GM13976 (cell line): ENCODE measurements around the gene TSBP1.
"Not testable (repeated sequence)": the region's sequence is repeated elsewhere in the genome, so short reads cannot be mapped to it uniquely, and the experiment has no call there.

Source experiments
- DNase-seq: peaks from one replicate; pipeline ENCODE4 v3.0.0; 2012; ENCODE audit warnings: low spot score
- in situ Hi-C: fragments of 300-500 bp; cut with MboI; formaldehyde crosslinking; loops from one replicate; pipeline ENCODE4 v1.12.0; 2022; ENCODE audit warnings: low sequenced_read_pairs, mixed read lengths, inconsistent platforms; ENCODE audit not compliant: unreplicated experiment
- TF ChIP-seq, protein P1 (sequence below): IDR thresholded peaks from 2 replicates; pipeline ENCODE4 v1.5.1; 2012; ENCODE audit warnings: borderline replicate concordance, mild to moderate bottlenecking; ENCODE audit not compliant: insufficient read depth; ENCODE audit errors: extremely low read depth, missing control alignments, control extremely low read depth

Gene TSBP1

DNA sequence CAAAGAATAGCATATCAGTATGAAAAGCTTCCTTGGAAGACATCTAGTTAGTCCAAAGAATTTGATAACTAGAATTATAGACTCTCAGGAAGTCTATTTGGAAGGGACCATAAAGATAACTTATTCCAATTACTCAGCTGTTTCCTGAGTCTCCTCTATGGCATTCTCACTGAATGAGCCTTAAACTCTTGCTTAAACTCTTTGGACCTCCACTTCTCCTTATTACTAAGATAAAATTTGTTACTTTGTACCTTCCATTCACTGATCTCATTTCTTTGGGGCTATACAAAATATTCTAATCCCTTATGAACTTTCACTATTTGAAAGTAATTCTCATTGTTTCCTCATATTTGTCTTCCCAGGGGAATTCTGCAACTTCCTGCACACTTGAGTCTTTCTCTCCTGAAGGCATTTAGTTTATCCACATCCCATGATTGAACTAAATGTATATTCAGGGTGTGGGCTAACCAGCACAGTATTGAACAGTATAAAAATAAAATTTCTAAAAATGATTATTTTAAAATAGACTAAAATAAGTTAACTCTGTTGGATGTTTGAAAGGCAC is 80.7 kb downstream of the TSBP1 start:
- DNase-seq: no peak
- TF ChIP-seq, protein P1, sequence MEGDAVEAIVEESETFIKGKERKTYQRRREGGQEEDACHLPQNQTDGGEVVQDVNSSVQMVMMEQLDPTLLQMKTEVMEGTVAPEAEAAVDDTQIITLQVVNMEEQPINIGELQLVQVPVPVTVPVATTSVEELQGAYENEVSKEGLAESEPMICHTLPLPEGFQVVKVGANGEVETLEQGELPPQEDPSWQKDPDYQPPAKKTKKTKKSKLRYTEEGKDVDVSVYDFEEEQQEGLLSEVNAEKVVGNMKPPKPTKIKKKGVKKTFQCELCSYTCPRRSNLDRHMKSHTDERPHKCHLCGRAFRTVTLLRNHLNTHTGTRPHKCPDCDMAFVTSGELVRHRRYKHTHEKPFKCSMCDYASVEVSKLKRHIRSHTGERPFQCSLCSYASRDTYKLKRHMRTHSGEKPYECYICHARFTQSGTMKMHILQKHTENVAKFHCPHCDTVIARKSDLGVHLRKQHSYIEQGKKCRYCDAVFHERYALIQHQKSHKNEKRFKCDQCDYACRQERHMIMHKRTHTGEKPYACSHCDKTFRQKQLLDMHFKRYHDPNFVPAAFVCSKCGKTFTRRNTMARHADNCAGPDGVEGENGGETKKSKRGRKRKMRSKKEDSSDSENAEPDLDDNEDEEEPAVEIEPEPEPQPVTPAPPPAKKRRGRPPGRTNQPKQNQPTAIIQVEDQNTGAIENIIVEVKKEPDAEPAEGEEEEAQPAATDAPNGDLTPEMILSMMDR: no peak
- in situ Hi-C loops: no loop called here

DNA sequence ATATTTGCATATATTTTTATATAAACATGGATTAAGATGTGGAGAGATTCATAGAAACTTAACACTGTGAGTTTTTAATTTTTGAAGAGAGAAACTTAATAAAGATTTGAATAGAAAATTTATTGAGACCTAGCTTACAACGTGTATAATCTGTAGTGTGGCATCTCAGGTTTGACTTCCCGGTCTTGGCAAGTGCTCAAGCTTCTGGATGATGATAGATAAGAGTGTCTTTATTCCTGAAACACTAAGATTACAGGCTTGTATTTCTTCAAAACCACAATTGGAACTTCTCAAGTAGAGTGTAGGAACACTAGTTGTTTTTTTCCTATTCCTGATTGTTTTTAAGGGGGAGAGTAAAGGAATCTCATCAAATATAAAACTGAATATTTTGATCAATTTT is 83.3 kb downstream of the TSBP1 start:
- in situ Hi-C loops: no loop called here
- TF ChIP-seq, protein P1: no peak
- DNase-seq: no peak

DNA sequence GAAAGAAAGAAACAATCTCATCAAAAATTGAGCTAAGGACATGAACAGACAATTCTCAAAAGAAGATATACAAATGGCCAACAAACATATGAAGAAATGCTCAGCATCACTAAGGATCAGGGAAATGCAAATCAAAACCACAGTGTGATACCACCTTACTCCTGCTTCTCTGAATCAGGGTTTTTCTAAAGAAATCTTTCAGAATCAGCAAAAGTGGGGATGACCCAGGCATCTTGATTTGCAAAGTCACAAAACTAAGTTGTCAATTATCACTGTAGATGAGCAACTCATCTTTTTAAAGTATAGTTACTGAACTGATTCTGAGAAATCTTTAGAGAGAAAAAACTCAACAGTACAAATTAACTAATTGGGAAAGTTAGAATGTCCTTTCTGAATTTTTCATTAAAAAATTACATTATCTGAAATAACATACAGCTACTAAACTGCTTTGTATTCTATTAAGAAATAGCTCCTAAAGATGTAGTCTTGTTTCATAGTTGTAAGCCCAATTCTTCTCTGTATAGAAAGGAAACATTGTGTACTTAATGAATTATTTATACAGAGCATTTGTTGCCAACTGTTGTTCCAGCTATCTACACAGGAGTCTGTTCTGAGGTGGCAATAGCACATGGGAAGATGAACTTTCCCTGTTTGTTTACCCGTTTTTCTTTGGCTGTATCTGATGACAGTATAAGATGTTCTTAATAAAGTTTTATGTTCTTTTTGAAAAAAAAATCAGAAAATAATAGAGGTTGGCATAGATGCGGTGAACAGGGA is 97.7 kb downstream of the TSBP1 start:
- DNase-seq, in situ Hi-C loops: not testable (repeated sequence)

DNA sequence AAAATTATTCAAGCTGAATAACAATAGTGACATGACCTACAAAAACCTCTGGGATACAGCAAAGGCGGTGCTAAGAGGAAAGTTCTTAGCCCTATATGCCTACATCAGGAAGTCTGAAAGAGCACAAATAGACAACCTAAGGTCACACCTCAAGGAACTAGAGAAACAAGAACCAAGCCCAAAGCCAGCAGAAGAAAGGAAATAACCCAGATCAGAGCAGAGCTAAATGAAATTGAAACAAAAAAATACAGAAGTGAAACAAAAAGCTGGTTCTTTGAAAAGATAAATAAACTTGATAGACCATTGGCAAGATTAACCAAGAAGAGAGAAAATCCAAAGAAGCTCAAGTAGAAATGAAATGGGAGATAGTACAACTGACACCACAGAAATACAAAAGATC is 100.3 kb downstream of the TSBP1 start:
- TF ChIP-seq, protein P1: no peak
- in situ Hi-C loops: no loop called here
- DNase-seq: no peak

DNA sequence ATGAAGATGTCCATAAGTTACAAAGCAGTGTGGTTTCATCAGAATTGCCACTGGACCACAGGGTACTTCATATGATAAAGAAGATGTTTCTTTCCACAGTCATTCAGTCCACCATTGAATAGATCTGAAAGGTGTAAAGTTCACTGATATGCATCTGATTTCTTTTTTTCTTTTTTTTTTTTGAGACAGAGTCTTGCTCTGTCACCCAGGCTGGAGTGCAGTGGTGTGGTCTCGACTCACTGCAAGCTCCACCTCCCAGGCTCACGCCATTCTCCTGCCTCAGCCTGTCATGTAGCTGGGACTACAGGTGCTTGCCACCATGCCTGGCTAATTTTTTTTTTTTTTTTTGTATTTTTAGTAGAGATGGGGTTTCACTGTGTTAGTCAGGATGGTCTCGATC is 103.2 kb downstream of the TSBP1 start:
- DNase-seq, in situ Hi-C loops: not testable (repeated sequence)

DNA sequence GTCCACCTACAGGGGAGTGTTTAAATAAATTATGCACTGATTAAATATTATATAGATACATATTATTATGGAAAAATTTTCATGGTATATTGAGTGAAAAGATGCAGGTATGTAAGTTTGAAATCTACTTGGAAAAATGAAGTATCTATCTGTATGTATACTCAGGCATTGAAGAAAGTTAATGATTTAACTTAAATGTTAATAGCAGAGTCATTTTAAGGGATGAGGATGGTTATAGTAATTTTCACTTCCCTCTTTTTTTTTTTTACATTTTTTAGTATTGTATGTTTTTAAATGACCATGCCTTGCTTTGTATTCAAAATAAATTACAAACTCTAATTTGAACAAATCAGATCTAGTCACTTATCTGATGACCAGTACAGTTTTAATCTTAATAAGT is 104.7 kb downstream of the TSBP1 start:
- no peak for DNase-seq
- in situ Hi-C loops: no loop called here
- TF ChIP-seq, protein P1: no peak

DNA sequence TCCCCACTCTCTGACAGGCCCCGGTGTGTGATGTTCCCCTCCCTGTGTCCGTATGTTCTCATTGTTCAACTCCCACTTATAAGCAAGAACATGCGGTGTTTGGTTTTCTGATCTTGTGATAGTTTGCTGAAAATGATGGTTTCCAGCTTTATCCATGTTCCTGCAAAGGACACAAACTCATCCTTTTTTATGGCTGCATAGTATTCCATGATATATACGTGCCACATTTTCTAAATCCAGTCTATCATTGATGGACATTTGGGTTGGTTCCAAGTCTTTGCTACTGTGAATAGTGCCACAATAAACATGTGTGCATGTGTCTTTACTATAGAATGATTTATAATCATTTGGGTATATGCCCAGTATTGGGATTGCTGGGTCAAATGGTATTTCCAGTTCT is 114.4 kb downstream of the TSBP1 start:
- in situ Hi-C loops: not testable (repeated sequence)

DNA sequence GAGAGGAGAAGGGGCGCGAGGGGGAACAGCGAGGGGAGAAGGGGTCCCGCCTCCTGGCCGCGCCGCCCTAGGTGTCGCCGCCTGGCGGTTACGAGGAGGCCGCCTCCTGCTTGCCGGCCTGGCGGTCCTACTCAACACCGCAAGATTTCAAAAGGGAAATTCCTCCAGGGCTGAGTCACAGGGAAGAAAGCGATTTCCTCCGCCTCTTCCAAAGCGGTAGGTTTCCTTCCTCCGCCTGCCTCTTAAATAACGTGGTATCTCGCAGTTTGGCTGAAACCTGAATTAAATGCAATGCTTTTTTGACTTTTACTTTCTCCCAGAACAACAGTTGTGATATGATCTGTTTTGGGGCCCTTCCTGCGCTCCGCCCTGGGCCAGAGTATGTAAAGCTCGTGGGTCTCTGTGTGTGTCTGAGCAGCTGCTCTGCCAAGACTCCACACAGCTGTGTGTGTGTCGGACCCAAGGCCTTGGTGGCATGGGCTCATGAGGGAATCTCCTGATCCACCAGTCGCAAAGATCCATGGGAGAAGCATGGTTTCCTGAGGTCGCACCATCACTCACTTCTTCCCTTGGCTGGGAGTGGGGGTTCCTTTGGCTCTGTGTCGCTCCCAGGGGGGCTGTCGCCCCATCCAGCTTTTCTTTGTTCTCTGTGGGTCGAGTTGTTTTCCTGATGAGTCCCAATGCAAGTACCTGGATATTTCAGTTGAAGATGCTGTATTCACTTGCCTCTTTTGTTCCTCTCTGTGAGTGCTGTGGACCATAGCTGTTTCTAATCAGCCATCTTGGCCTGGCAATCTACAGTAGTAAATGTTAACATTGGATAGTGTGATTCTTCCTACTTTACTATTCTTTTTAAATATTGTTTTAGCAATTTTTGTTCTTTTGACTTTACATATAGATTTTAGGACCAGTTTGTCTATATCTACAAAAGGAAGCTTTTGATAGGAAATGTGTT is 116.2 kb downstream of the TSBP1 start:
- peak; percentile 73 for DNase-seq
- TF ChIP-seq, protein P1: peak; percentile 63
- in situ Hi-C loops: no loop called here

More for the DNA sequence above, 114.4 kb downstream of the TSBP1 start:
- not testable (repeated sequence) for DNase-seq
